HG03378 (cell line): ENCODE measurements around the gene IDI1.
A peak's percentile ranks its signal among the peaks of the same experiment; 100 is the strongest.
"Not testable (repeated sequence)": the region's sequence is repeated elsewhere in the genome, so short reads cannot be mapped to it uniquely, and the experiment has no call there.

ENCODE experiments used
- ATAC-seq: cut with Tn5 transposase; IDR thresholded peaks from one replicate; pipeline ENCODE4 v1.9.1; 2021; ENCODE audit warnings: mild to moderate bottlenecking, moderate library complexity; ENCODE audit not compliant: unreplicated experiment

IDI1 gene

GRCh38 chr10:1048732-1049424 is at the start of gene IDI1:
Gene IDI1, minus strand, starts transcription at chr10:1049119. Its CDS starts 116 bp downstream, at chr10:1049003.
- ATAC-seq = peak; percentile 79

DNA sequence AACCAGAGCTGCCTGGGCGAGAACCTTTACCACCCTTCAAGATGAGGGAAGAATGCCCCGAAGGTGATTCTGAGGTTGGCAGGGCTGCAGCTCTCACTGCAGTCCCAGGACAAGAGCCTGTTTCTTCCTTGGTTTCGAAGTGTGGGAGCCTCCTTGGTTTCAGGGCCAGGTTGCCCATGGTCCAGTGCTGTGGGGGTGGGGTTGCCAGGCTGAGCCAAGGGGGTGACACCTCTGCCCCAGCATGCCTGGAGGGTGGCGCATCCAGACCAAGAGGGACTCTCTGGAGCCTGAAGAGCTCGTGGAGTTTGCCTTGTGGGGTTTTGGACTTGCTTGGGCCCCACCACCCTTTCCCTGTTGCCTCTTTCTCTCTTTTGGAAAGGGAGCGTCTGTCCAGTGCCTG is 48.5 kb upstream of the IDI1 start:
- no peak for ATAC-seq

DNA sequence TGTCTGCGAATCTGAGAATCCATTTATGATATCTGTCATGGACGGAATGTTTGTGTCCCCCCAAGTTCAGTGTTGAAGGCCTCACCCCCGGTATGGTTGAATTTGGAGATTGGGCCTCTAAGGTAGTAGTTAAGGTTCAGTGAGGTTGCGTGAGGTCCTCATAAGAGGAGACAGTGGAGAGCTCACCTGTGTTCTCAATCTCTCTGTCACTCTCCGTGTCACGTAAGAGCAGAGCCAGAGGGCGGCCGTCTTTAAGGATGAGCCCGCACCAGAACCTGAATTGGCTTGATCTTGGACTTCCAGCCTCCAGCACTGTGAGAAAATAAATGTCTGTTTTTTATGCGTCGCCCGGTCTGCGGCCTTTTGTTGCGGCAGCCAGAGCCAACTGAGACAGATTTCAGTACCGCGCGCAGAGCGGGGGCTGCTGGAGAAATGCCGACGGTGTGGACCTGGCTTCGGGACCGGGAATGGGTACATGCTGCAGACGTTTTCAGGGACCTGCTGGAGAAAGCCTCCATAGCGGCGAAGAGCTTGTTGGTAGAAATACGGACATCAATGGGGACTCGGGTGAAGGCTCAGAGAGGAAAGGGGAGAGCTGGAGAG is 47.5 kb upstream of the IDI1 start:
- ATAC-seq = no peak

DNA sequence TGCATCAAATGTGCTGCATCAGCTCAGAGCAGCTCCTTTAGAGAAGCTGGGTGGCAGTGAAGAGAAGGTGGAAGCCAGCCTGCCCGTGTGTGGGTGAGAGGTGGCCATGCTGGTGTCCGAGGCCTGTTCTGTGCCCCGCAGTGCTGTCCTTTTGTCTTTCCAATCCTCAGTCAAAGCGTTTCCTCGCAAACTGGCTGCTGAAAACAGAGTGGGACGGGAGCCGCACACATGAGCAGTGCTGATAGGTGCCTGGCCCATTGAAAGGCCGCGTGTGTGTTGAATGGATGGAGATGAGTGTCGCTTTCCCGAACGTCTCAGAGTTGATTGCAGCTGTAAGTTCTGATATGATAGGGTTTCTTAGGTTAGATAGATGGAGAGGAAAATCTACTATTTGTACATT is 46.6 kb upstream of the IDI1 start:
- ATAC-seq = no peak

DNA sequence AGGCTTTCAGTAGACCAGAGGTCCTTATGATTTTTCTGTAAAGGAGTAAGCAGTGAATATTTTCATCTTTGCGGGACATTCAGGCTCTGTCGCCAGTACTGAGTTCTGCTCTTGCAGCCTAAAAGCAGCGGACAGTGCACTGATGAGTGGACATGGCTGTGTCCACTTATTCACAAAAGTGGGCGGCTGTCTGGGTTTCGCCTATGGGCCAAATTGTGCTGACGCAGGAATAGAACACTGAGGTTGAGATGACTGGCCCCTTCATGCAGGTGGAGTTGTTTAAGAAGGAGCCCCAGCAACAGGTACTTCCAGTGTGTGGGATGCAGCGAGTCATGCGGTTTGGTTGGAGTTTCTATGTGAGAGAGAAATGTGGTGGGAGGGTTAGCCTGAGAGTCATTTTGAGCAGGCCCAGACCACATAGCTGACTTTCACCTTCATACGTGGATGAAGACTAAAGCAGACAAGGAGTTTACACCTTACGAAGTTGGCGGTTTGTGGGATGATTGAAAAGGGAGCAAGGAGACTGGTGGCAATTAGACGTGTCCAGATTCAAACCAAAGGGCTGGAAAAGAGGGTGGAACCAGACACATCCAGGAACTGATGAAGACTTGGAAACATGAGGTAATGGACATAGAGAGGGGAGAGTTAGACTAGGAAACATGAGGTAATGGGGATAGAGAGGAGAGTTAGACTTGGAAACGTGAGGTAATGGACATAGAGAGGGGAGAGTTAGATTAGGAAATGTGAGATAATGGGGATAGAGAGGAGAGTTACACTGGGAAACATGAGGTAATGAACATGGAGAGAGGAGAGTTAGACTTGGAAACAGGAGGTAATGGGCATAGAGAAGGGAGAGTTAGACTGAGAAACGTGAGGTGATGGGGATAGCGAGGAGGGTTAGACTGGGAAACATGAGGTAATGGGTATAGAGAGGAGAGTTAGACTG is 45.5 kb upstream of the IDI1 start:
- no peak for ATAC-seq

DNA sequence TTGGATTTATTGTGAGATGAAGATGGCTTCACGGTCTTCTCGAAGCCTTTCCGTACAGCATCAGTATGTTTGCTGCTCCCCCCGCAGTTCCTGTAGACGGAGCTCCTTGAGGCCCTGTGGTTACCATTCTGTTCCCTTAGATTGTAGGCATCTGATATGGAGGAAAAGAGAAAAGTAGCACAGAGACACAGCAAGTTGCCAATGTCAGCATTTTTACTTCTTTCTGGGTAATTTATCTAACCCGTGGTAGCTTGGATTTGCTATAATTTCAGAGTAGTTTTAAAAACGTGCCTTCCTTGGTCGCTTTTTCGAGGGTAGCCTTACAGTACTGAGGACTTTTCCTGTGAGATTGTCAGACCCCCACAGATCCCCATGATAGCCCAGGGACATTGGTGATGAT is 44.8 kb upstream of the IDI1 start:
- ATAC-seq = no peak

DNA sequence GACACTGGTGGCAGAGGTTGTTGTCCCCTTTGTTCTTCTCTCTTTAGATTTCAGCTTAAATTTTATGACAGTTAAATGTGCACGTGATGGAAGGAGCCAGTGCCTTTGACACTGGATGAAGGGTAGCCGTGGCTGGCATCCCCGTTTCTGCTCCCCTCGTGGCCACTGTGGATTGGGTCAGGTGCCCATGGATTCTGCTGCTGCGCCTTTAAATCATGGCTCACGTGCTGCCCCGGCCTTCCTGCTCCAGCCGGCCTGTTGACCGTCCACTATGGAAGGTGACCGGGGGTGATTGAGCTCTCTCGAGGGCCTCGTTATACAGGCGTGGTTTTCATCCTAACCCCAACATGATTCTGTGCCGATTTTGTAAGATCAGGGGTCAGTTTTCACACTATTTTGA is 41.8 kb upstream of the IDI1 start:
- no peak for ATAC-seq

DNA sequence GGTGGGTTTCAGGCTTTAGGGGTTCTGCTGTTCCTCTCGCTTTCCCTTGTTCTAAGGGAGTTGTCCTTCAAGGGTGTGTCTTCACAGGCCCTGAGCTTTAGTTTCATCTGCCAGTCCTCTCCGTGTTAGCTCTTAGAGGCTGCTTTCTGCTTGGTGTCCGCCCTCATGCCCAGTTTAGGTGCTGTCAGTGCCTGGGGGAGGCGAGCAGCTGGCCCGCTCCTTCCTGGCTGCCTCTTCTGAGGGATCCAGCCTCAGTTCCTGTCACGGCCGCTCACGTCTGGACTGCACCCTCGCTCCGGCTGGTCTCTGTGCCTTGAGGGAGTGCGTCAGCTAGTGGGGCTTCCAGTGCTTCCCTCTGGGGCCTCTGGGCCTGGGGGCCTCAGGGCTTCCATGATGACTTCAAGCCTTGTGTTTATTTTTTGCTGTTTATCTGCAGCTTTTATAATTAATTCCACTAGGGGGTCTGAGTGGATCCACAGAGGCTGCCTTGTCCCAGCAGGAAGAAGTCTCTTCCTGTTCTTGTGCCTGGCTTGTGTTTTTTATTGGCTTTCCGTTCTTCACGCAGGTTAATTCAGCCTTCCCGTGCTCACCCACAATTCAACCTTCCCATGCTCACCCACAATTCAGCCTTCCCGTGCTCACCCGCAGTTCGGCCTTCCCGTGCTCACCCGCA is 40.2 kb upstream of the IDI1 start:
- no peak for ATAC-seq

GRCh38 chr10:1086787-1087186 is 37.9 kb upstream of the IDI1 start:
- ATAC-seq = no peak

DNA sequence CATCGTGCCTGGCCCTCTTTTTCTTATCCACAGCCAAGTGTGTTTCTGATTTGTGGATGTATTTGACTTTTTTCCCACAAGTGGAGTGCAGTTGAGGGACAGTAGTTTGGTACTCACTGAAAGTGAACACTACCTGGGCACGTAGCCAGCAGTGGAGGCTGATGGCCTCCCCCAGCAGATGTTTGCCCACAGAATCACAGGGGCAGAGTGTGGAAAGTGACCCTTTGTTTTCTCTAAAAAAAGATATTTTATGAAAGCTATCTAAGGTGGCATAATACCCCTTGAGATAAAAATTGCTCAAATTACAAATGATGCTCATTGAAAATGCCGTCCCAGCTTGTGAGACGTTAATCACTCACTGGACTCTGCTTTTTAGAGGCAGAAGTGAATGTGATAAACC is 36.3 kb upstream of the IDI1 start:
- ATAC-seq = no peak

- ATAC-seq = no peak
Observed at GRCh38 chr10:1084011-1084950, 35.4 kb upstream of the IDI1 start.

DNA sequence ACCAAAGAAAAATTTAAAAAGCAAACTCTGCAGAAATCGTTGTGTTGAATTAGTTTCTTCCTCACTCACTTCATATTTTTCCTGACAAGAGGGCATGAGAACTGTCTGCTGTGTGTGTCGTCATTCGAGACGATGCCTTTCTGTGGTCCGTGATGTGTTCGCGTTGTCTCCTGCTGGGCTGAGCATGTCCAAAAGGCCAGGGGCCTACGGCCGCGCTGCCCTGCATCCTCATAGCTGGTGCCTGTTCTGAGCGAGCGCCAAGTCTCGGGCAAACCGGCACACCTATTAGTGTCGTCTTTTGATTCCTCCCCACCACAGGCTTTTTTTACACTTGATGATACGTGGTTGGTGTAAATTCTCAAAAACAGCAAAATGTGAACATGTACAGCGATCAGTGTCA is 34.7 kb upstream of the IDI1 start:
- ATAC-seq = no peak

- ATAC-seq = no peak
Observed at GRCh38 chr10:1078668-1079067, 29.7 kb upstream of the IDI1 start.

DNA sequence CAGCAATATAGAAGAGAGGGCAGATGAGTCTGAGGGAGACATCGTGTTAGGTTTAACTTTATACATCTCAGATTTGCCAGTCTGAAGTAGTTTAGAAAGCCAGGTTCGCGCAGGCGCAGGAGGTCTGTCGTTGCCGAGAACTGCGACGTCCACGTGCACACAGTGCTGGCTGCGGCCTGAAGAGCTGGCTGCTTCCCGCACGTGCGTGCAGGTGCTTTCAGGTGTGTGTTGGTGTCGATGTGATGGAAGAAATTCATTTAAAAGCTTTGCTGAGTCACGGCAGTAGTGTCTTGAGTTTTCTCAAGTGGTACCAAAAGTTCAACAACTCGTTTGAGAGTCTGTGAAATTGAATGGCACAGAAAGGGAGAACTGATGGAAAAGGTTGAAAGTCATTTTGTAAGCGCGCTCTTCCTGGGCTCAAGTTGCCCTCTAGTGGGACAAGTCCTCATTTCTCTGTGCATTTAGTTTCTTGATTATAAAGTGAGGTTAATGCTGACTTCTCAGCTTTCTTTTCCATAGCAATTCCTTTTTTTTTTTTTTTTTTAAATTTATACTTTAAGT is 25.9 kb upstream of the IDI1 start:
- ATAC-seq = no peak

GRCh38 chr10:1074052-1074747 is 25.3 kb upstream of the IDI1 start:
- ATAC-seq = no peak

- no peak for ATAC-seq
Observed at GRCh38 chr10:1070919-1071318, 22.0 kb upstream of the IDI1 start.

- ATAC-seq = no peak
Observed at GRCh38 chr10:1068380-1069361, 19.8 kb upstream of the IDI1 start.

DNA sequence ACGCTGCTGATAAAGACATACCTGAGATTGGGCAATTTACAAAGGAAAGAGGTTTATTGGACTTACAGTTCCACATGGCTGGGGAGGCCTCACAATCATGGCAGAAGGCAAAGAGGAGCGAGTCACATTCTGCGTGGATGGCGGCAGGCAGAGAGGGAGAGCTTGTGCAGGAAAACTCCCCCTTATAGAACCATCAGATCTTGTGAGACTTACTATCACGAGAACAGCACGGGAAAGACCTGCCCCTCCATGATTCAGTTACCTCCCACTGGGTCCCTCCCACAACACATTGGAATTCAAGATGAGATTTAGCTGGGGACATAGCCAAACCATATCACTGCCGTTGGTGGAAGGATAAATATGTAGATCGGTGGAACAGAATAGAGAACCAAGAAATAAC is 17.8 kb upstream of the IDI1 start:
- ATAC-seq = not testable (repeated sequence)
